GM23248 (cell line): ENCODE results near the gene CCDC97. TPM values are rescaled to one million over a fixed set of nuclear protein-coding genes. Genes with fewer than 3 reads are reported as not detected.
"Not testable (repeated sequence)": the region's sequence is repeated elsewhere in the genome, so short reads cannot be mapped to it uniquely, and the experiment has no call there.

ENCODE experiments used
- DNase-seq: peaks from one replicate; pipeline ENCODE4 v3.0.0-alpha.2; 2015
- H2AFZ ChIP-seq: fragments of 200-600 bp; sonication (generic); 2 replicates; pipeline ENCODE4 v1.6.1; 2016; ENCODE audit warnings: antibody characterized with exemption
- H3F3A ChIP-seq: fragments of 200-600 bp; sonication (generic); 2 replicates; pipeline ENCODE4 v1.6.1; 2016; ENCODE audit warnings: mild to moderate bottlenecking, antibody characterized with exemption, mixed run types; ENCODE audit not compliant: insufficient read depth
- H3K27ac ChIP-seq: fragments of 200-600 bp; sonication (generic); 2 replicates; pipeline ENCODE4 v1.5.1; 2016; ENCODE audit warnings: mild to moderate bottlenecking
- H3K27me3 ChIP-seq: fragments of 200-600 bp; sonication (generic); replicated peaks from 2 replicates; pipeline ENCODE4 v1.6.1; 2016; ENCODE audit warnings: mild to moderate bottlenecking; ENCODE audit not compliant: insufficient read depth
- H3K36me3 ChIP-seq: fragments of 200-600 bp; sonication (generic); 2 replicates; pipeline ENCODE4 v1.6.1; 2016; ENCODE audit warnings: low read depth, mild to moderate bottlenecking
- H3K4me1 ChIP-seq: fragments of 200-600 bp; sonication (generic); 2 replicates; pipeline ENCODE4 v1.6.1; 2016; ENCODE audit warnings: mild to moderate bottlenecking; ENCODE audit not compliant: insufficient read depth
- H3K4me2 ChIP-seq: fragments of 200-600 bp; sonication (generic); one replicate; pipeline ENCODE4 v1.6.1; 2016; ENCODE audit warnings: mild to moderate bottlenecking; ENCODE audit not compliant: unreplicated experiment
- H3K4me3 ChIP-seq: fragments of 200-600 bp; sonication (generic); 2 replicates; pipeline ENCODE4 v1.5.1; 2016; ENCODE audit warnings: mild to moderate bottlenecking
- H3K79me2 ChIP-seq: fragments of 200-600 bp; sonication (generic); 2 replicates; pipeline ENCODE4 v1.6.1; 2016; ENCODE audit warnings: mild to moderate bottlenecking; ENCODE audit not compliant: insufficient read depth
- H3K9ac ChIP-seq: fragments of 200-600 bp; sonication (generic); 2 replicates; pipeline ENCODE4 v1.6.1; 2016; ENCODE audit warnings: mild to moderate bottlenecking
- H3K9me2 ChIP-seq: fragments of 200-600 bp; sonication (generic); 2 replicates; pipeline ENCODE4 v1.6.1; 2016; ENCODE audit warnings: mixed run types, mild to moderate bottlenecking, moderate library complexity; ENCODE audit not compliant: insufficient read depth
- H3K9me3 ChIP-seq: fragments of 200-600 bp; sonication (generic); one replicate; pipeline ENCODE4 v1.6.1; 2017; ENCODE audit warnings: low read depth
- H4K20me1 ChIP-seq: fragments of 200-600 bp; sonication (generic); 2 replicates; pipeline ENCODE4 v1.6.0; 2016; ENCODE audit not compliant: insufficient read depth
- EZH2 ChIP-seq: fragments of 200-600 bp; sonication (generic); IDR thresholded peaks from 2 replicates; pipeline ENCODE4 v1.6.1; 2018; ENCODE audit warnings: antibody characterized with exemption, mild to moderate bottlenecking; ENCODE audit not compliant: insufficient read depth, poor library complexity, severe bottlenecking
- EZH2phosphoT487 ChIP-seq: fragments of 200-600 bp; sonication (generic); IDR thresholded peaks from 2 replicates; pipeline ENCODE4 v1.6.1; 2018; ENCODE audit warnings: antibody characterized with exemption, moderate library complexity, mild to moderate bottlenecking, low read depth; ENCODE audit not compliant: insufficient read depth
- WGBS, 2 experiments: methylation state at CpG; one replicate each; pipeline ENCODE4 v1.1.6; 2015 to 2017; ENCODE audit warnings: low lambda C conversion rate in 2 of 2, low coverage in 1 of 2; ENCODE audit errors: missing lambda C conversion rate in 2 of 2; 5-methylcytosine and 5-hydroxymethylcytosine counted together
- in situ Hi-C: fragments of 300-500 bp; cut with MboI; formaldehyde crosslinking; loops from 2 replicates; pipeline ENCODE4 v1.15.0; 2020
- polyA plus RNA-seq: library from polyadenylated mRNA; unstranded; fragments of >200 nt; fragmentation: Nextera tagmentation; extraction: Ambion mirVana; gene quantifications from 2 replicates; pipeline ENCODE4 v1.2.1, GENCODE V29; 2016
- total RNA-seq: library from RNA; depleted of rRNA; stranded (reverse); fragments of >200 nt; shearing (Covaris generic); gene quantifications from 2 replicates; pipeline ENCODE4 v1.2.3, GENCODE V29; 2014

Gene CCDC97
- total and polyA plus RNA-seq, 2 experiments from 2014 or later, result 5.2 to 12.3 TPM

GRCh38 chr19:41341669-41342490, 31.9 kb downstream of the CCDC97 start:
- Histone ChIP-seq H3K27me3 (no peaks in the 10 kb centered on the region), H3K27ac (no peak overlapping the region), H3K4me3 (no peak overlapping the region), H3K9me3 (no peaks in the 10 kb centered on the region), H4K20me1 (no peaks in the 10 kb centered on the region), H3K9me2 (no peaks in the 10 kb centered on the region), H3F3A (peaks cover 3% of the 10 kb centered on the region), H3K4me2 (no peak overlapping the region), H3K36me3 (peaks cover 42% of the 10 kb centered on the region; the same call in 1 of the 2 replicates), H3K4me1 (no peaks in the 10 kb centered on the region), H2AFZ (no peak overlapping the region), H3K9ac (no peak overlapping the region), H3K79me2 (peaks cover 71% of the 10 kb centered on the region)
- TF ChIP-seq EZH2phosphoT487 (no peak), EZH2 (no peak)
- WGBS, 2 experiments, result 94 to 95% methylated on average over 20 of the region's 20 CpGs
- no peak for DNase-seq
- in situ Hi-C loops, result no loop called here

GRCh38 chr19:41344162-41344561, 34.2 kb downstream of the CCDC97 start:
- in situ Hi-C loops, result no loop called here
- Histone ChIP-seq H3K9me3 (no peaks in the 10 kb centered on the region), H3F3A (peaks cover 3% of the 10 kb centered on the region), H3K4me2 (no peak overlapping the region), H3K4me1 (no peaks in the 10 kb centered on the region; the same call in 1 of the 2 replicates), H3K79me2 (peaks cover 69% of the 10 kb centered on the region), H3K9me2 (no peaks in the 10 kb centered on the region), H4K20me1 (no peaks in the 10 kb centered on the region), H3K36me3 (peaks cover 37% of the 10 kb centered on the region), H3K27ac (no peak overlapping the region), H3K27me3 (no peaks in the 10 kb centered on the region), H3K4me3 (no peak overlapping the region), H3K9ac (no peak overlapping the region), H2AFZ (no peak overlapping the region)
- no peak for DNase-seq
- 90 to 100% methylated on average over 2 of the region's 2 CpGs for WGBS, 2 experiments
- TF ChIP-seq EZH2, result no peak
- TF ChIP-seq EZH2phosphoT487, result no peak

GRCh38 chr19:41346916-41347315, 36.9 kb downstream of the CCDC97 start:
- H3K27ac ChIP-seq, H3K9me3 ChIP-seq, DNase-seq, in situ Hi-C loops, H4K20me1 ChIP-seq, H2AFZ ChIP-seq, H3K9me2 ChIP-seq, H3K9ac ChIP-seq, H3K4me1 ChIP-seq, H3K4me2 ChIP-seq, H3K4me3 ChIP-seq, H3F3A ChIP-seq, H3K27me3 ChIP-seq: not testable (repeated sequence)
- Histone ChIP-seq H3K36me3 (peaks cover 31% of the 10 kb centered on the region), H3K79me2 (peaks cover 91% of the 10 kb centered on the region)
- WGBS, 2 experiments, result 95 to 98% methylated on average over 9 of the region's 9 CpGs

GRCh38 chr19:41350735-41351338, 40.9 kb downstream of the CCDC97 start:
- no peaks in the 10 kb centered on the region for H3F3A ChIP-seq
- H4K20me1 ChIP-seq, result no peaks in the 10 kb centered on the region
- WGBS, 2 experiments, result 4 to 6% methylated on average over 20 to 21 of the region's 22 CpGs
- in situ Hi-C loops, result no loop called here
- peak overlapping the region; percentile 76 for H3K4me2 ChIP-seq
- peak overlapping the region; percentile 87 for H3K9ac ChIP-seq
- DNase-seq, result peak; percentile 53
- H2AFZ ChIP-seq, result peak overlapping the region; percentile 39
- no peaks in the 10 kb centered on the region for H3K9me2 ChIP-seq
- peaks cover 8% of the 10 kb centered on the region; the same call in 1 of the 2 replicates for H3K4me1 ChIP-seq
- peak overlapping the region; percentile 95 for H3K4me3 ChIP-seq
- TF ChIP-seq EZH2phosphoT487, result no peak
- TF ChIP-seq EZH2, result no peak
- peaks cover 12% of the 10 kb centered on the region for H3K36me3 ChIP-seq
- H3K79me2 ChIP-seq, result peaks cover 74% of the 10 kb centered on the region
- H3K27ac ChIP-seq, result peak overlapping the region; percentile 66
- H3K9me3 ChIP-seq, result no peaks in the 10 kb centered on the region
- H3K27me3 ChIP-seq, result no peaks in the 10 kb centered on the region
